Brain microvascular endothelial cell (primary cell): ENCODE data around the gene GNB1L.

Experiments used
- DNase-seq: peaks from one replicate; pipeline ENCODE4 v3.0.0-alpha.2; 2020
- H3K27ac ChIP-seq: fragments of 250-450 bp; sonication (Bioruptor Pico); 2 replicates; pipeline ENCODE4 v1.5.1; 2020; ENCODE audit warnings: mild to moderate bottlenecking, moderate library complexity
- H3K27me3 ChIP-seq: fragments of 250-450 bp; sonication (Bioruptor Pico); replicated peaks from 2 replicates; pipeline ENCODE4 v1.5.1; 2020; ENCODE audit warnings: mild to moderate bottlenecking
- H3K36me3 ChIP-seq: fragments of 250-450 bp; sonication (Bioruptor Pico); replicated peaks from 2 replicates; pipeline ENCODE4 v1.5.1; 2020; ENCODE audit warnings: mild to moderate bottlenecking
- H3K4me3 ChIP-seq: 2 replicates; pipeline ENCODE4 v1.5.1; 2011; ENCODE audit warnings: low read depth, mild to moderate bottlenecking, control low read depth, low read length, moderate library complexity
- in situ Hi-C: cut with HindIII; loops from 2 replicates; pipeline ENCODE4 v1.10.0; 2017; ENCODE audit warnings: low sequenced_read_pairs, low pct_ligation_motif_present
- TF ChIP-seq, protein P1 (sequence below): IDR thresholded peaks from 2 replicates; pipeline ENCODE4 v1.5.1; 2011; ENCODE audit warnings: low read depth, mild to moderate bottlenecking, moderate library complexity, low read length, control low read depth, inconsistent platforms; ENCODE audit errors: missing control alignments

GNB1L gene

DNA sequence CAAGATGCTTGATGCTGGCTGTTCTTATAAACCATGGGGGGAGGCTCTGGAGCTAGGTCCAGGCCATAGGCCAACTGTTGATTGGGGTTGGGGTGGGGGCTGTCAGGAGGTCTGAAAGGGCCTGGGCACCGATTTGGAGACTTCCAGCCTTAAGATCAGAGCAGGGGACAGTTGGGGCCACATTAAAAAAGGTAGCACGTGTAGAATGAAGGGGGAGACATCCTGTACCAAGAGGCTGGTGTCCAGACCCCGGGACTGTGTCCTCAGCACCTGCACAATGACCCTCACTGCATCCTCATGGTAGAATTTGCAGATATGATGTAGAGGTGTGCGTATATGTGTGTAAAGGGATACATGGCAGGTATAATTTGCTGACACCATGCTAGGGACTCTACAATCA, 106.5 kb downstream of the GNB1L start:
- Histone ChIP-seq H3K4me3 (no peak overlapping the region), H3K36me3 (no peaks in the 10 kb centered on the region), H3K27me3 (peaks cover 8% of the 10 kb centered on the region), H3K27ac (no peak overlapping the region)
- DNase-seq: no peak
- TF ChIP-seq, protein P1, sequence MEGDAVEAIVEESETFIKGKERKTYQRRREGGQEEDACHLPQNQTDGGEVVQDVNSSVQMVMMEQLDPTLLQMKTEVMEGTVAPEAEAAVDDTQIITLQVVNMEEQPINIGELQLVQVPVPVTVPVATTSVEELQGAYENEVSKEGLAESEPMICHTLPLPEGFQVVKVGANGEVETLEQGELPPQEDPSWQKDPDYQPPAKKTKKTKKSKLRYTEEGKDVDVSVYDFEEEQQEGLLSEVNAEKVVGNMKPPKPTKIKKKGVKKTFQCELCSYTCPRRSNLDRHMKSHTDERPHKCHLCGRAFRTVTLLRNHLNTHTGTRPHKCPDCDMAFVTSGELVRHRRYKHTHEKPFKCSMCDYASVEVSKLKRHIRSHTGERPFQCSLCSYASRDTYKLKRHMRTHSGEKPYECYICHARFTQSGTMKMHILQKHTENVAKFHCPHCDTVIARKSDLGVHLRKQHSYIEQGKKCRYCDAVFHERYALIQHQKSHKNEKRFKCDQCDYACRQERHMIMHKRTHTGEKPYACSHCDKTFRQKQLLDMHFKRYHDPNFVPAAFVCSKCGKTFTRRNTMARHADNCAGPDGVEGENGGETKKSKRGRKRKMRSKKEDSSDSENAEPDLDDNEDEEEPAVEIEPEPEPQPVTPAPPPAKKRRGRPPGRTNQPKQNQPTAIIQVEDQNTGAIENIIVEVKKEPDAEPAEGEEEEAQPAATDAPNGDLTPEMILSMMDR: no peak
- in situ Hi-C loops: no loop called here

DNA sequence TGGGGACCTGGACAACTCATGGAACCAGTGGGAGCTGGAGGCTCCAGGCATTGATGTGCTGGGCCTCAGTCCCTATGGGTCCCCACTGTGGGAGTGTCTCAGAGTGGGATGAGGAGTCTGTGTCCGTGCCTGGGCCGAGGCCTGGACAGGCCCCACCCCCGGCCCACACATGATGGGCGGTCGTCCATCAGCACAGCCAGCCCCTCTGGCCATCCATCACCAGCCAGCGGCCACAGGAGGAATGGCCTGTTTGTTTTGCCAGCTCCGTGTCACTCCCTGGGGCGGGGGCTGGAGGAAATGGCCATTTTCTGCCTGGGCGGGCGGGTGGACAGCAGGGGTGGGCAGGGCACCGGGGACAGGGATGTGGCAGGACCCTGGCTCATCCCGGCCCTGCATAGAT, 107.1 kb downstream of the GNB1L start:
- no peaks in the 10 kb centered on the region for H3K36me3 ChIP-seq
- no peak overlapping the region for H3K4me3 ChIP-seq
- no peak for DNase-seq
- in situ Hi-C loops: no loop called here
- no peak overlapping the region for H3K27ac ChIP-seq
- TF ChIP-seq, protein P1: no peak
- H3K27me3 ChIP-seq: peaks cover 2% of the 10 kb centered on the region

DNA sequence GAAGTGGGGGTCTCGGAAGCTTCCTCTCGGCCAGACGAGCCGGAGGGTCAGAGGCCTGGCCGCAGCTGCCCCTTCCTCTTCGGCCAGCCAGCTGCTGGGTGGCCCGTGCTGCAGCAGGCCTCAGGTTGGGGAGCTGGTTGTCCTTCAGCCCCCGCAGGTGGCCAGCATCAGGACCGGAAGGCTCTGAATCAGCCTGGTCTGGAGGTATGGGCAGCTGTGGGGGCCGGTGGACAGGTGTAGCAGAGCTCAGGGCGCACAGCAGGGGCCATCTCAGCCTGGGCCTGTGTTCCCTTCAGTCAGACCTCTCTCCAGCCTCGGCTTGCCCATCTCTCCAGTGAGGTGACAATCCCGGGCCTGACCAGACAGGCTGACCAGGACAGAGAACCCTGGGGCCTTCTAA, 107.9 kb downstream of the GNB1L start:
- in situ Hi-C loops: no loop called here
- Histone ChIP-seq H3K27me3 (peaks cover 2% of the 10 kb centered on the region), H3K4me3 (no peak overlapping the region), H3K36me3 (no peaks in the 10 kb centered on the region), H3K27ac (no peak overlapping the region)
- no peak for DNase-seq
- TF ChIP-seq, protein P1: no peak

DNA sequence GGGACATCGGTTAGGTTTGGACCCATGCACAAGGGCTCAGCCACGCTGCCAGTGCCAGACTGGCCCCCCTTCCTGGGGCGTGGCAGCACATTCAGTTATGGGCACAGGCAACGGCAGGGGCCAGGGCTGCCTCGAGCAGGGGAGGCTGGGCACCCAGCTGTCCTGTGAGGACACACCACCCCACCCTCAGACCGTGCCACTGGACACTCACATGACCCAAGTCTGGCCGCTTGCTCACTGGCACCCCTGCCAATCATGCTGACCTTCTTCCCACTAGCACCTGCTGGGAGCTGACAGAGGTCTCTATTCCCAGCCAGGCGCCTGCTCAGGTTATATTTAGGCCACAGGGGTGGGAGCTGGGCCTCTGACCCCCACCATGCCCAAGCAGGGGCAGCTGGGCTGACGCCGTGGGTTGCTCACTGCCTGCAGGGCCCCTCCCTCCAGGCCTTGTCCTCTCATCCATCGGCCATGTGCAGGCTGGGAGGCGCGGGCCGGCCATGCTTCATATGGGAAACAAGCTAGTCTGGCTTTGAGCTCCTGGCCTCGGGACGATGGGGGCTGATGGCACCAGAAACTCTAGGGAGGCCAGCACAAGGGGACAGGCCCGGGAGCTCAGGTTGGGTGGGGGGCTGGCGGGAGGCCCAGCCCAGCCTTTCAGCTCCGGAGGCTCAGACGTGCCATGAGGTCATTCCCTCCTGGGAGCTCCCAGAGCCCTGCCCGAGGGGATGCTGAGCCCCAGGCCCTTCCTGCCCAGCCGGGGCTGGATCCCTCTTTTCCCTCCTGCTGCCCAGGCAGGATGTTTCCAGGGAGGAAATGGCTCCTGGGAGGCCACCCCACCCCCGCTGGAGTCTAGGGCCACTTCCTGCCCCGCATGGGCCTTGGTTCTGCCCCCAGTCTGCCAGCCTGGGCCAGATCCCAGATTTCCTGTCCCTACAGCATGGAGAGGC, 109.2 kb downstream of the GNB1L start:
- in situ Hi-C loops: no loop called here
- H3K27me3 ChIP-seq: peaks cover 2% of the 10 kb centered on the region
- H3K36me3 ChIP-seq: no peaks in the 10 kb centered on the region
- no peak for DNase-seq
- no peak overlapping the region for H3K4me3 ChIP-seq
- TF ChIP-seq, protein P1: no peak
- no peak overlapping the region for H3K27ac ChIP-seq

DNA sequence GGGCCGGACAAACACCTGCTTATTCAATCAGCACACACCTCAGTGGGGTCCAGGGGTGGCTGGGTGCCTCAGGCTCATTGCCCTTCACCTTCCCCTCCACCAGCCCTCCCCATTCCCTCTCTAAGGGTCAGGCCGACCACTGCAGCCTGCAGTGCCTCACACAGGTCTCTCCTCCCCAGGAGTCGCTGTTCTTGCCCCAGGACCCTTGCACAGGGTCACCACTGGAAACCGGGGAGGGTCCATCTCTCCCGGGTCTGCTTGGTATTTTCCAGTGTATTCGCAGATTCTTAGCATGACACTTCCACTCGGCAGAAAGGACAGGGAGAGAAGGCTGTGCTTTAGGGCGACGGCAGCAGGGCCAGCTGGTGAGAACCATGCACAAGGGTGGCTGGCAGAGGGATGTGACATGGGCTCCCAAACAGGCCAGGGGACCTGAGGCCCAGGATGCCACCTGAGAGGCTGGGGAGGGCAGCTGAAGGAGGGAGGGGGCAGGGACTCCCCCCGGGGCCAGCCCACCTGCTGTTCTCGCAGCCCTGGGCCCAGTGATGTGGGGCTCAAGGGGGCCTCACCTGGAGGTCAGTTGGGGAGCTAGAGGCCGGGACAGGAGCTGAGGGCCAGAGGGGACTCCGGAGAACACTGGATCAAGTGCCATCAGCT, 110.2 kb downstream of the GNB1L start:
- Histone ChIP-seq H3K36me3 (no peaks in the 10 kb centered on the region), H3K4me3 (no peak overlapping the region), H3K27me3 (no peaks in the 10 kb centered on the region), H3K27ac (no peak overlapping the region)
- TF ChIP-seq, protein P1: no peak
- in situ Hi-C loops: no loop called here
- DNase-seq: no peak
